SK-N-SH treated with all-trans-retinoic acid at 6 μM for 48 hours (cell line): ENCODE measurements around the gene DTNBP1.

Source experiments
- ATAC-seq: fragments of 200-7000 bp; cut with Tn5 transposase; 3 replicates; pipeline ENCODE4 v1.9.1; 2020; ENCODE audit warnings: mild to moderate bottlenecking, moderate library complexity
- ARNTL ChIP-seq: fragments of 450-650 bp; formaldehyde crosslinking; IDR thresholded peaks from 2 replicates; pipeline ENCODE4 v1.5.0; 2020; ENCODE audit warnings: low read depth, mild to moderate bottlenecking, moderate library complexity, borderline replicate concordance
- BACH2 ChIP-seq: fragments of 250-450 bp; sonication (Bioruptor Pico); IDR thresholded peaks from 2 replicates; pipeline ENCODE4 v1.9.0; 2021; ENCODE audit warnings: mild to moderate bottlenecking, borderline replicate concordance
- CSDC2 ChIP-seq: fragments of 250-450 bp; sonication (Bioruptor Pico); IDR thresholded peaks from 2 replicates; pipeline ENCODE4 v1.5.0; 2020; ENCODE audit warnings: mild to moderate bottlenecking, moderate library complexity
- CSRNP3 ChIP-seq: fragments of 250-450 bp; sonication (Bioruptor Pico); IDR thresholded peaks from 2 replicates; pipeline ENCODE4 v1.5.1; 2021; ENCODE audit warnings: mild to moderate bottlenecking, moderate library complexity
- ESRRG ChIP-seq: fragments of 250-450 bp; sonication (Bioruptor Pico); IDR thresholded peaks from 2 replicates; pipeline ENCODE4 v1.6.1; 2021; ENCODE audit warnings: mild to moderate bottlenecking
- GLIS3 ChIP-seq: fragments of 250-450 bp; sonication (Bioruptor Pico); IDR thresholded peaks from 2 replicates; pipeline ENCODE4 v1.5.0; 2020; ENCODE audit warnings: mild to moderate bottlenecking, moderate library complexity
- ISL1 ChIP-seq: fragments of 250-450 bp; sonication (Bioruptor Pico); IDR thresholded peaks from 2 replicates; pipeline ENCODE4 v2.1.2; 2022; ENCODE audit warnings: mild to moderate bottlenecking, moderate library complexity
- OSR1 ChIP-seq: fragments of 250-450 bp; sonication (Bioruptor Pico); IDR thresholded peaks from 2 replicates; pipeline ENCODE4 v1.8.0; 2022; ENCODE audit warnings: moderate library complexity, mild to moderate bottlenecking, inconsistent platforms
- PATZ1 ChIP-seq: fragments of 250-450 bp; sonication (Bioruptor Pico); IDR thresholded peaks from 2 replicates; pipeline ENCODE4 v1.8.0; 2020; ENCODE audit warnings: mild to moderate bottlenecking, moderate library complexity, borderline replicate concordance
- PPARA ChIP-seq: fragments of 250-450 bp; sonication (Bioruptor Pico); IDR thresholded peaks from 2 replicates; pipeline ENCODE4 v1.5.0; 2020; ENCODE audit warnings: mild to moderate bottlenecking, borderline replicate concordance
- RARB ChIP-seq: fragments of 250-450 bp; sonication (Bioruptor Pico); IDR thresholded peaks from 2 replicates; pipeline ENCODE4 v1.8.0; 2021; ENCODE audit warnings: mild to moderate bottlenecking, moderate library complexity
- SNAI2 ChIP-seq: fragments of 250-450 bp; sonication (Bioruptor Pico); IDR thresholded peaks from 2 replicates; pipeline ENCODE4 v1.5.0; 2020; ENCODE audit warnings: mild to moderate bottlenecking, moderate library complexity
- TCF4 ChIP-seq: fragments of 250-450 bp; sonication (Bioruptor Pico); IDR thresholded peaks from 2 replicates; pipeline ENCODE4 v1.8.0; 2021; ENCODE audit warnings: mild to moderate bottlenecking, moderate library complexity, borderline replicate concordance
- TOX ChIP-seq: fragments of 250-450 bp; sonication (Bioruptor Pico); IDR thresholded peaks from 2 replicates; pipeline ENCODE4 v1.8.0; 2021; ENCODE audit warnings: mild to moderate bottlenecking, moderate library complexity, borderline replicate concordance
- ZC3H10 ChIP-seq: fragments of 250-450 bp; sonication (Bioruptor Pico); IDR thresholded peaks from 2 replicates; pipeline ENCODE4 v1.5.1; 2021; ENCODE audit warnings: mild to moderate bottlenecking, moderate library complexity
- ZFP3 ChIP-seq: fragments of 250-450 bp; sonication (Bioruptor Pico); IDR thresholded peaks from 2 replicates; pipeline ENCODE4 v1.5.0; 2020; ENCODE audit warnings: mild to moderate bottlenecking, moderate library complexity
- ZFP30 ChIP-seq: fragments of 450-650 bp; formaldehyde crosslinking; IDR thresholded peaks from 2 replicates; pipeline ENCODE4 v1.5.0; 2022; ENCODE audit warnings: mild to moderate bottlenecking, moderate library complexity
- ZNF565 ChIP-seq: fragments of 450-650 bp; formaldehyde crosslinking; conservative IDR thresholded peaks from 2 replicates; pipeline ENCODE4 v1.5.0; 2020; ENCODE audit warnings: low read depth, mild to moderate bottlenecking, moderate library complexity
- ZNF8 ChIP-seq: fragments of 450-650 bp; formaldehyde crosslinking; IDR thresholded peaks from 2 replicates; pipeline ENCODE4 v1.5.0; 2020; ENCODE audit warnings: mild to moderate bottlenecking, moderate library complexity
- TF ChIP-seq, protein P1 (sequence below): fragments of 250-450 bp; sonication (Bioruptor Pico); IDR thresholded peaks from 2 replicates; pipeline ENCODE4 v1.5.0; 2020; ENCODE audit warnings: mild to moderate bottlenecking, moderate library complexity
- TF ChIP-seq, protein P2 (sequence below): fragments of 250-450 bp; sonication (Bioruptor Pico); IDR thresholded peaks from 2 replicates; pipeline ENCODE4 v1.8.0; 2021; ENCODE audit warnings: low read depth, mild to moderate bottlenecking, moderate library complexity, borderline replicate concordance

Gene DTNBP1

DNA sequence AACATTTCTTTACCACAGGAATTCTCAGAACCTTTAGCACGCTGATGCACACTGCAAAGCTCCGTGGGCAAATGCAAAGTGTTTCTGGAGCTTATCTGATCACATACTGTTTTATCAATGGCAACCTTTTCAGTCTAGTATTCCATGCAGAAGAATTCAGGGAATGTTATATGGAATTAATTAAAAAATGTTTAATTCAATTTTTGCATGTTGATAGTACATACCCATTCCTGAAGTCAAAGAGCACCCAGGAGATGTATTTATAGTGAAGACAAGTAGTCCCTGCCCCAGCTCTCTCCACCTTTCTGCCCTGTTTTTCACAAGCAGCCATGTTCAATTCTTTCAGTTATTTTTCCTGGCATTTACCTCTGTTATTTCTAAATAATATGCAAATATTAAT lies 55.2 kb downstream of the DTNBP1 start:
- 0 out of 2 replicates have a peak, but pooled peaks have one; percentile 26 for TF ChIP-seq CSRNP3
- TF ChIP-seq GLIS3 = 0 out of 2 replicates have a peak, but pooled peaks have one; percentile 16
- TF ChIP-seq ZC3H10 (CRISPR knock-in tag) = no peak
- TF ChIP-seq SNAI2 (CRISPR knock-in tag) = peak; percentile 34; the same call in 1 of the 2 replicates
- peak; percentile 54; the same call in 1 of the 2 replicates for TF ChIP-seq ZFP3 (CRISPR knock-in tag)
- TF ChIP-seq ISL1 (CRISPR knock-in tag) = peak; percentile 79
- no peak for TF ChIP-seq ARNTL
- TF ChIP-seq, all 23 proteins: peak for 5
- peak; percentile 69 for ATAC-seq

GRCh38 chr6:15606347-15606746 lies 56.5 kb downstream of the DTNBP1 start:
- no peak for ATAC-seq
- no peak for TF ChIP-seq ZFP30
- TF ChIP-seq, protein P1, sequence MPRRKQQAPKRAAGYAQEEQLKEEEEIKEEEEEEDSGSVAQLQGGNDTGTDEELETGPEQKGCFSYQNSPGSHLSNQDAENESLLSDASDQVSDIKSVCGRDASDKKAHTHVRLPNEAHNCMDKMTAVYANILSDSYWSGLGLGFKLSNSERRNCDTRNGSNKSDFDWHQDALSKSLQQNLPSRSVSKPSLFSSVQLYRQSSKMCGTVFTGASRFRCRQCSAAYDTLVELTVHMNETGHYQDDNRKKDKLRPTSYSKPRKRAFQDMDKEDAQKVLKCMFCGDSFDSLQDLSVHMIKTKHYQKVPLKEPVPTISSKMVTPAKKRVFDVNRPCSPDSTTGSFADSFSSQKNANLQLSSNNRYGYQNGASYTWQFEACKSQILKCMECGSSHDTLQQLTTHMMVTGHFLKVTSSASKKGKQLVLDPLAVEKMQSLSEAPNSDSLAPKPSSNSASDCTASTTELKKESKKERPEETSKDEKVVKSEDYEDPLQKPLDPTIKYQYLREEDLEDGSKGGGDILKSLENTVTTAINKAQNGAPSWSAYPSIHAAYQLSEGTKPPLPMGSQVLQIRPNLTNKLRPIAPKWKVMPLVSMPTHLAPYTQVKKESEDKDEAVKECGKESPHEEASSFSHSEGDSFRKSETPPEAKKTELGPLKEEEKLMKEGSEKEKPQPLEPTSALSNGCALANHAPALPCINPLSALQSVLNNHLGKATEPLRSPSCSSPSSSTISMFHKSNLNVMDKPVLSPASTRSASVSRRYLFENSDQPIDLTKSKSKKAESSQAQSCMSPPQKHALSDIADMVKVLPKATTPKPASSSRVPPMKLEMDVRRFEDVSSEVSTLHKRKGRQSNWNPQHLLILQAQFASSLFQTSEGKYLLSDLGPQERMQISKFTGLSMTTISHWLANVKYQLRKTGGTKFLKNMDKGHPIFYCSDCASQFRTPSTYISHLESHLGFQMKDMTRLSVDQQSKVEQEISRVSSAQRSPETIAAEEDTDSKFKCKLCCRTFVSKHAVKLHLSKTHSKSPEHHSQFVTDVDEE = no peak

GRCh38 chr6:15604843-15605242 lies 58.0 kb downstream of the DTNBP1 start:
- TF ChIP-seq GLIS3 (no peak), PPARA (CRISPR knock-in tag) (no peak), ZFP30 (no peak), ESRRG (CRISPR knock-in tag) (no peak), ZFP3 (CRISPR knock-in tag) (no peak), PATZ1 (no peak), BACH2 (no peak), TCF4 (CRISPR knock-in tag) (no peak), ARNTL (no peak), ZNF8 (CRISPR knock-in tag) (no peak), RARB (CRISPR knock-in tag) (no peak), SNAI2 (CRISPR knock-in tag) (no peak)
- TF ChIP-seq, protein P1 = no peak
- TF ChIP-seq, protein P2, sequence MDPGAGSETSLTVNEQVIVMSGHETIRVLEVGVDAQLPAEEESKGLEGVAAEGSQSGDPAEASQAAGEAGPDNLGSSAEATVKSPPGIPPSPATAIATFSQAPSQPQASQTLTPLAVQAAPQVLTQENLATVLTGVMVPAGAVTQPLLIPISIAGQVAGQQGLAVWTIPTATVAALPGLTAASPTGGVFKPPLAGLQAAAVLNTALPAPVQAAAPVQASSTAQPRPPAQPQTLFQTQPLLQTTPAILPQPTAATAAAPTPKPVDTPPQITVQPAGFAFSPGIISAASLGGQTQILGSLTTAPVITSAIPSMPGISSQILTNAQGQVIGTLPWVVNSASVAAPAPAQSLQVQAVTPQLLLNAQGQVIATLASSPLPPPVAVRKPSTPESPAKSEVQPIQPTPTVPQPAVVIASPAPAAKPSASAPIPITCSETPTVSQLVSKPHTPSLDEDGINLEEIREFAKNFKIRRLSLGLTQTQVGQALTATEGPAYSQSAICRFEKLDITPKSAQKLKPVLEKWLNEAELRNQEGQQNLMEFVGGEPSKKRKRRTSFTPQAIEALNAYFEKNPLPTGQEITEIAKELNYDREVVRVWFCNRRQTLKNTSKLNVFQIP (CRISPR knock-in tag) = no peak

GRCh38 chr6:15602154-15602553 lies 60.7 kb downstream of the DTNBP1 start:
- ATAC-seq = no peak
- no peak for TF ChIP-seq OSR1 (CRISPR knock-in tag)
- no peak for TF ChIP-seq ZNF565 (CRISPR knock-in tag)
- no peak for TF ChIP-seq CSDC2 (CRISPR knock-in tag)
- no peak for TF ChIP-seq BACH2
- TF ChIP-seq, protein P2 (CRISPR knock-in tag) = no peak
- no peak for TF ChIP-seq ZFP30
- no peak for TF ChIP-seq ZNF8 (CRISPR knock-in tag)
- no peak for TF ChIP-seq TOX (CRISPR knock-in tag)
- TF ChIP-seq CSRNP3 = no peak
- no peak for TF ChIP-seq ISL1 (CRISPR knock-in tag)

More at GRCh38 chr6:15604843-15605242, 58.0 kb downstream of the DTNBP1 start:
- no peak for ATAC-seq
